Measurements from ENCODE around the gene TTC9.

The TTC9 gene

GRCh38 chr14:70704960-70705359, 63.2 kb downstream of the TTC9 start:
- DNase-seq (ENCODE audit: insufficient read length, low spot score) (no peak), FAIRE-seq (no peak)
- TF ChIP-seq, protein P1, sequence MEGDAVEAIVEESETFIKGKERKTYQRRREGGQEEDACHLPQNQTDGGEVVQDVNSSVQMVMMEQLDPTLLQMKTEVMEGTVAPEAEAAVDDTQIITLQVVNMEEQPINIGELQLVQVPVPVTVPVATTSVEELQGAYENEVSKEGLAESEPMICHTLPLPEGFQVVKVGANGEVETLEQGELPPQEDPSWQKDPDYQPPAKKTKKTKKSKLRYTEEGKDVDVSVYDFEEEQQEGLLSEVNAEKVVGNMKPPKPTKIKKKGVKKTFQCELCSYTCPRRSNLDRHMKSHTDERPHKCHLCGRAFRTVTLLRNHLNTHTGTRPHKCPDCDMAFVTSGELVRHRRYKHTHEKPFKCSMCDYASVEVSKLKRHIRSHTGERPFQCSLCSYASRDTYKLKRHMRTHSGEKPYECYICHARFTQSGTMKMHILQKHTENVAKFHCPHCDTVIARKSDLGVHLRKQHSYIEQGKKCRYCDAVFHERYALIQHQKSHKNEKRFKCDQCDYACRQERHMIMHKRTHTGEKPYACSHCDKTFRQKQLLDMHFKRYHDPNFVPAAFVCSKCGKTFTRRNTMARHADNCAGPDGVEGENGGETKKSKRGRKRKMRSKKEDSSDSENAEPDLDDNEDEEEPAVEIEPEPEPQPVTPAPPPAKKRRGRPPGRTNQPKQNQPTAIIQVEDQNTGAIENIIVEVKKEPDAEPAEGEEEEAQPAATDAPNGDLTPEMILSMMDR (IDR thresholded peaks at IDR 0.05; ENCODE audit: insufficient read depth, missing control alignments), result no peak

GRCh38 chr14:70706177-70706576, 64.5 kb downstream of the TTC9 start:
- DNase-seq (ENCODE audit: insufficient read length, low spot score) (no peak), FAIRE-seq (no peak)
- TF ChIP-seq, protein P1 (IDR thresholded peaks at IDR 0.05; ENCODE audit: insufficient read depth, missing control alignments), result no peak

DNA sequence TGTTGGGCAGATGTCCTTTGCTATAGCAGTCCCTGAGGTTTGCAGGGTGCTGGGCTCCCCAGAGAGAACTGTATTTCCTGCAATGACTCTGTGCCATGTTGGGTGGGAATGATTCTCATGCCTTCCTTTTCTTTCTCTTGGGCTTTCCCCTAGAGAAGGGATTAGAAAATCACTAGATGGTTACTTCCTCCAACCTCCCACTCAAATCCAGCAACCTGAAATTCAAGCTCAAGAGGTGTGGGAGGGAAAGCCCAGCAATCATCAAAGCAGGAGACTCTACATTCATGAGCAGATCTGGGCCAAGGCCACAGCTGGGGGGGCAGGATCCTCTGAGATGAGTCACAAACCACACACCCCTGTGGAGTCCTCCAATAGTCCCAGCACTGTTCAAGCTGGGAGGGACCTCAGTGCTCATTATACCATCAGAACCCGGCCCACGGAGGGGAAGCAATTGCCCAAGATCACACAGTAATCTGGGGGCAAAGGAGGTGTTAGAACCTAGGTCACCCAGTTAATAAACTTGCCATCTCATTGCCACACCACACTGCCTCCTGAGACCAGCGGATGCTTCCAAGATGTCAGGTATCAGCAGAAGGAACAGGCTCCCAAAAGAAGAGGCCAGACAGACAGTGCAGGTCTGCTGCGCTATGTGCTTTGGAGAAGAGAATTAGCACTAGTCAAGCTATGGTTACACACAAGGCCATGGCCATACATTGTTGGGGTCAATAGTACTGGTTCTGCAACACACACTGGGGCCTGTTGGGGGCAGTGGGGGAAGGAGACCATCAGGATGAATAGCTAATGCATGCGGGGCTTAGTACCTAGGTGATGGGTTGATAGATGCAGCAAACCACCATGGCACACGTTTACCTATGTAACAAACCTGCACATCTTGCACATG, 65.7 kb downstream of the TTC9 start:
- no peak for DNase-seq (ENCODE audit: insufficient read length, low spot score)

DNA sequence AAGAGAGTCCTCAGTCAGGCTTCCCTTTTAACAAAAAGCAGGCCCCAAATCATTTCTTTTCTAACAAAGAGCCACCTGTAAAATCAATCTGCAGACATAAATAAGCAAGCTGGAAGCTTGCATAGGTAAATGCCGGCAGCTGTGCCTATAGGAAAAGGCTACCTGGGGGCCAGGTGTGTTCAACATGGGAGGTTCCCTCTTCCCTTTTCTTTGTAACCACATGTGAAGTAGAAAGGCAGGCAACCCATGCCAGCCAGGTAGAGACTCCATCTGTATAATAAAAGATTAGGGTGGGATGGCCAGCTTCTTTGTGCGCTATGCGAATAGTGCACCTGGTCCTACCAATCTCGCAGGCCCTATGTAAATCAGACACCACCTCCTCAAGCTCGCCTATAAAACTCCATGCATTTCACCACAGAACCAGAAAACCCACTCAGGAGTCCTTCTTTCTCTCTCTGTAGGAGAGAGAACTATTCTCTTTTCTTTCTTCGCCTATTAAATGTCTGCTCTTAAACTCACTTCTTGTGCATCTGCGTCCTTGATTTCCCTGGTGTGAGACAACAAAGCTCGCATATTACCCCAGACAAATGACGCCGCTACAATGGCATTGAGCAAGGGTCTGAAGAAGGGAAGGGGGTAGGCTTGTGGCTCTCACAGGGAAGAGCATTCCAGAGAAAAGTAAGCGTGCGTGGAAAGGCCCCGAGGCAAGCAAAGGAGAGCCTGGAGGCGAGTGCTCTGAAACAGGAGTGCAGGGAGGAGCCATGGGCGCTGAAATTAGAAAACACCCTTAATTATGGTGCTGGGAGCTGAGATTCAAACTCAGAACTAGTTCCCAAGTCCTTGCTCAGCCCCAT, 67.2 kb downstream of the TTC9 start:
- TF ChIP-seq, protein P1 (IDR thresholded peaks at IDR 0.05; ENCODE audit: insufficient read depth, missing control alignments), result no peak
- FAIRE-seq, result no peak
- no peak for DNase-seq (ENCODE audit: insufficient read length, low spot score)

More for the DNA sequence above, 65.7 kb downstream of the TTC9 start:
- FAIRE-seq, result no peak
- TF ChIP-seq, protein P1 (IDR thresholded peaks at IDR 0.05; ENCODE audit: insufficient read depth, missing control alignments), result no peak

- TF ChIP-seq, protein P1 (IDR thresholded peaks at IDR 0.05; ENCODE audit: insufficient read depth, missing control alignments), result no peak
- FAIRE-seq, result no peak
- DNase-seq (ENCODE audit: insufficient read length, low spot score), result no peak
Observed at GRCh38 chr14:70709726-70710382, 68.1 kb downstream of the TTC9 start.

DNA sequence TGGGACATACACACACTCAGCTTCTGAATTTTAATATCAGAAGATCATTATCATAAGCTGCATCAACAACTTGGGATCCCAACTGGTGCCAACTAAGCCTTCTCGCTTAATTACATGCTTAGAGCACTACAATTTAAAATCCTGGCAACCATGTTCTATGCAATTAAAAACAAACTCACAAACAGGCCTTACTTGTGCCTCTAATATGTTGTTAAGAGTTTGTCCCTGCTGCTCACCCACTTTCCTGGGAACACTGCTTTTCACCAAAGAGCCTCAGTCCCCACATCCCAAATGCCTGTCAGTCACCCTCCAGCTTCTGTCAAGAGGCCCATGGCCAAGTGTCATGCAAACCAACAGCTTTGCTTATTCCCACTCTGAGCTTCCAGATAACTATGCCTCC, 69.7 kb downstream of the TTC9 start:
- FAIRE-seq (no peak), DNase-seq (ENCODE audit: insufficient read length, low spot score) (no peak)
- TF ChIP-seq, protein P1 (IDR thresholded peaks at IDR 0.05; ENCODE audit: insufficient read depth, missing control alignments), result no peak
